RWPE2 (cell line): Measurements from ENCODE around the gene ABCA12.

Experiments
- ATAC-seq: fragments of 200-7000 bp; cut with Tn5 transposase; 3 replicates; pipeline ENCODE4 v1.9.1; 2021; ENCODE audit warnings: low read depth
- DNase-seq: peaks from one replicate; pipeline ENCODE4 v3.0.0-alpha.2; 2020; ENCODE audit warnings: low spot score
- H3K27ac ChIP-seq: fragments of 450-650 bp; 2 replicates; pipeline ENCODE4 v1.5.1; 2017; ENCODE audit warnings: mild to moderate bottlenecking; ENCODE audit not compliant: poor library complexity, severe bottlenecking
- H3K27me3 ChIP-seq: fragments of 250-450 bp; sonication (Bioruptor Pico); 2 replicates; pipeline ENCODE4 v1.5.1; 2021; ENCODE audit warnings: mild to moderate bottlenecking, moderate library complexity; ENCODE audit not compliant: insufficient read depth, poor library complexity, severe bottlenecking
- H3K36me3 ChIP-seq: fragments of 250-450 bp; sonication (Bioruptor Pico); 2 replicates; pipeline ENCODE4 v1.5.1; 2020; ENCODE audit warnings: low read depth, mild to moderate bottlenecking, moderate library complexity
- H3K4me1 ChIP-seq: fragments of 250-450 bp; sonication (Bioruptor Pico); 2 replicates; pipeline ENCODE4 v1.5.1; 2021; ENCODE audit warnings: mild to moderate bottlenecking, moderate library complexity; ENCODE audit not compliant: insufficient read depth, poor library complexity, severe bottlenecking
- H3K4me3 ChIP-seq: fragments of 250-450 bp; sonication (Bioruptor Pico); 2 replicates; pipeline ENCODE4 v1.5.1; 2021; ENCODE audit warnings: mild to moderate bottlenecking, moderate library complexity; ENCODE audit not compliant: severe bottlenecking
- H3K9me3 ChIP-seq: fragments of 250-450 bp; sonication (Bioruptor Pico); 2 replicates; pipeline ENCODE4 v1.5.1; 2021; ENCODE audit warnings: mild to moderate bottlenecking, moderate library complexity; ENCODE audit not compliant: severe bottlenecking
- TF ChIP-seq, protein P1 (sequence below): fragments of 450-650 bp; IDR thresholded peaks from one replicate; pipeline ENCODE4 v1.5.1; 2017; ENCODE audit warnings: mild to moderate bottlenecking, moderate library complexity; ENCODE audit not compliant: poor library complexity, severe bottlenecking

Gene ABCA12

GRCh38 chr2:215028231-215028630 is 110.2 kb downstream of the ABCA12 start:
- Histone ChIP-seq H3K27me3 (no peaks in the 10 kb centered on the region), H3K36me3 (no peaks in the 10 kb centered on the region), H3K4me1 (no peaks in the 10 kb centered on the region), H3K4me3 (no peak overlapping the region), H3K27ac (no peak overlapping the region), H3K9me3 (no peaks in the 10 kb centered on the region)
- DNase-seq (no peak), ATAC-seq (peak; percentile 88)
- TF ChIP-seq, protein P1, sequence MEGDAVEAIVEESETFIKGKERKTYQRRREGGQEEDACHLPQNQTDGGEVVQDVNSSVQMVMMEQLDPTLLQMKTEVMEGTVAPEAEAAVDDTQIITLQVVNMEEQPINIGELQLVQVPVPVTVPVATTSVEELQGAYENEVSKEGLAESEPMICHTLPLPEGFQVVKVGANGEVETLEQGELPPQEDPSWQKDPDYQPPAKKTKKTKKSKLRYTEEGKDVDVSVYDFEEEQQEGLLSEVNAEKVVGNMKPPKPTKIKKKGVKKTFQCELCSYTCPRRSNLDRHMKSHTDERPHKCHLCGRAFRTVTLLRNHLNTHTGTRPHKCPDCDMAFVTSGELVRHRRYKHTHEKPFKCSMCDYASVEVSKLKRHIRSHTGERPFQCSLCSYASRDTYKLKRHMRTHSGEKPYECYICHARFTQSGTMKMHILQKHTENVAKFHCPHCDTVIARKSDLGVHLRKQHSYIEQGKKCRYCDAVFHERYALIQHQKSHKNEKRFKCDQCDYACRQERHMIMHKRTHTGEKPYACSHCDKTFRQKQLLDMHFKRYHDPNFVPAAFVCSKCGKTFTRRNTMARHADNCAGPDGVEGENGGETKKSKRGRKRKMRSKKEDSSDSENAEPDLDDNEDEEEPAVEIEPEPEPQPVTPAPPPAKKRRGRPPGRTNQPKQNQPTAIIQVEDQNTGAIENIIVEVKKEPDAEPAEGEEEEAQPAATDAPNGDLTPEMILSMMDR, result no peak

GRCh38 chr2:215027779-215028178 is 110.6 kb downstream of the ABCA12 start:
- H3K36me3 ChIP-seq, result no peaks in the 10 kb centered on the region
- H3K4me3 ChIP-seq, result no peak overlapping the region
- ATAC-seq (no peak; the same call in 2 of the 3 replicates), DNase-seq (no peak)
- H3K27me3 ChIP-seq, result no peaks in the 10 kb centered on the region
- TF ChIP-seq, protein P1, result no peak
- no peak overlapping the region for H3K27ac ChIP-seq
- no peaks in the 10 kb centered on the region for H3K9me3 ChIP-seq
- H3K4me1 ChIP-seq, result no peaks in the 10 kb centered on the region

GRCh38 chr2:215022910-215023309 is 115.5 kb downstream of the ABCA12 start:
- H3K4me3 ChIP-seq, result no peak overlapping the region
- TF ChIP-seq, protein P1, result no peak
- ATAC-seq (no peak), DNase-seq (no peak)
- no peaks in the 10 kb centered on the region for H3K9me3 ChIP-seq
- H3K36me3 ChIP-seq, result no peaks in the 10 kb centered on the region
- no peak overlapping the region for H3K27ac ChIP-seq
- no peaks in the 10 kb centered on the region for H3K4me1 ChIP-seq
- H3K27me3 ChIP-seq, result no peaks in the 10 kb centered on the region

DNA sequence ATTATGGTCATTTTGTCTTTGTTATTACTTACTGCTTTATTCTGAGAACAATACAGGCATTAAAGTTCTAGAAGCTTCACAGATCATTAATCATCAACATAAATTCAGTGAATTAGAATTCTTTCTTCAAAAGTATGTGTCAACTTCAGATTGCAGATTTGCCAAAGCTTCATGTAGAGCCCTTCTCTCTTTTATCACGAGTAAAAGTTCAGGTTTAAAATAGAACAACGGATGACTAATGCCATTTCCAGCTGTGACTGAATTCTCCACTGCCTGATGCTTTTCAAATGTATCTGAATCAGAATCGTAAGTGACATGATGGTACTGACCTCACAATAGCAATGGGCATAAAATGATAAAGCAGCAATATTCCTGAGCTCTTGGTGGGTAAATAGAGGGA is 116.0 kb downstream of the ABCA12 start:
- DNase-seq, result no peak
- ATAC-seq, result peak; percentile 40; the same call in 2 of the 3 replicates
- TF ChIP-seq, protein P1, result no peak

DNA sequence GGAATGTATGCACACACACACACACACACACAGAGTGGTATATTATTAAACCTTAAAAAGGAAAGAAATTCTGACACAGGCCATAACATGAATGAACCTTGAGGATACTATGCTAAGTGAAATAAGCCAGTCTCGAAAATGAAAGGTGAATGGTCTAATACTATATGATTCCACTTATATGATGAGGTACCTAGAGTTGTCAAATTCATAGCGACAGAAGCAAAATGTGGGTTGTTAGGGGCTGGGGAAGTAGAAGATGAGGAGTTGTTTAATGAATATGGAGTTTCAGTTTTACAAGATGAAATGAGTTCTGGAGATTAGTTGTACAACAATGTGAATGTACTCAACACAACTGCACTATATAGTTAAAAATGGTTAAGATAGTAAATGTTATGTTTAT is 118.1 kb downstream of the ABCA12 start:
- Histone ChIP-seq H3K27me3 (no peaks in the 10 kb centered on the region), H3K4me1 (no peaks in the 10 kb centered on the region), H3K4me3 (no peak overlapping the region), H3K9me3 (no peaks in the 10 kb centered on the region), H3K36me3 (no peaks in the 10 kb centered on the region), H3K27ac (no peak overlapping the region)
- DNase-seq (no peak), ATAC-seq (no peak)
- TF ChIP-seq, protein P1, result no peak

More for the DNA sequence above, 116.0 kb downstream of the ABCA12 start:
- Histone ChIP-seq H3K27ac (no peak overlapping the region), H3K36me3 (no peaks in the 10 kb centered on the region), H3K9me3 (no peaks in the 10 kb centered on the region), H3K4me1 (no peaks in the 10 kb centered on the region), H3K27me3 (no peaks in the 10 kb centered on the region), H3K4me3 (no peak overlapping the region)
